ENCODE results near the gene CAPN13.

CAPN13 gene

GRCh38 chr2:30807249-30807648 is at the start of gene CAPN13:
Gene CAPN13, minus strand, starts transcription at chr2:30807446. Its CDS starts 20,121 bp downstream, at chr2:30787325.
- in situ Hi-C loops (cut with HindIII; ENCODE audit: low sequenced_read_pairs), result no loop called here

GRCh38 chr2:30847841-30848240 is 40.6 kb upstream of the CAPN13 start:
- in situ Hi-C loops (cut with HindIII; ENCODE audit: low sequenced_read_pairs), result no loop called here

GRCh38 chr2:30847329-30847728 is 40.1 kb upstream of the CAPN13 start:
- in situ Hi-C loops (cut with HindIII; ENCODE audit: low sequenced_read_pairs), result no loop called here

- in situ Hi-C loops (cut with HindIII; ENCODE audit: low sequenced_read_pairs), result no loop called here
Measured at GRCh38 chr2:30828586-30828985, 21.3 kb upstream of the CAPN13 start.

- in situ Hi-C loops (cut with HindIII; ENCODE audit: low sequenced_read_pairs), result no loop called here
Measured at GRCh38 chr2:30826916-30827315, 19.7 kb upstream of the CAPN13 start.

GRCh38 chr2:30826481-30826880 is 19.2 kb upstream of the CAPN13 start:
- in situ Hi-C loops (cut with HindIII; ENCODE audit: low sequenced_read_pairs), result no loop called here

GRCh38 chr2:30823452-30823851 is 16.2 kb upstream of the CAPN13 start:
- in situ Hi-C loops (cut with HindIII; ENCODE audit: low sequenced_read_pairs), result loop anchor here (5.0 kb wide), 1 partner anchor 36 kb away; no protein-coding TSS in a partner anchor

- in situ Hi-C loops (cut with HindIII; ENCODE audit: low sequenced_read_pairs), result loop anchor here (5.0 kb wide), 1 partner anchor 35 kb away; no protein-coding TSS in a partner anchor
Measured at GRCh38 chr2:30821960-30822359, 14.7 kb upstream of the CAPN13 start.

GRCh38 chr2:30820381-30821055 is 13.3 kb upstream of the CAPN13 start:
- in situ Hi-C loops (cut with HindIII; ENCODE audit: low sequenced_read_pairs), result loop anchor here (5.0 kb wide), 1 partner anchor 33 kb away; no protein-coding TSS in a partner anchor

GRCh38 chr2:30809938-30810337 is 2.7 kb upstream of the CAPN13 start:
- in situ Hi-C loops (cut with HindIII; ENCODE audit: low sequenced_read_pairs), result no loop called here

GRCh38 chr2:30808695-30809094 is 1.4 kb upstream of the CAPN13 start:
- in situ Hi-C loops (cut with HindIII; ENCODE audit: low sequenced_read_pairs), result no loop called here

- in situ Hi-C loops (cut with HindIII; ENCODE audit: low sequenced_read_pairs), result no loop called here
Measured at GRCh38 chr2:30803281-30803680, 4.0 kb downstream of the CAPN13 start.

GRCh38 chr2:30802611-30803010 is 4.6 kb downstream of the CAPN13 start:
- in situ Hi-C loops (cut with HindIII; ENCODE audit: low sequenced_read_pairs), result no loop called here

- in situ Hi-C loops (cut with HindIII; ENCODE audit: low sequenced_read_pairs), result no loop called here
Measured at GRCh38 chr2:30801821-30802455, 5.3 kb downstream of the CAPN13 start.

GRCh38 chr2:30800159-30800558 is 7.1 kb downstream of the CAPN13 start:
- in situ Hi-C loops (cut with HindIII; ENCODE audit: low sequenced_read_pairs), result no loop called here

GRCh38 chr2:30799366-30799765 is 7.9 kb downstream of the CAPN13 start:
- in situ Hi-C loops (cut with HindIII; ENCODE audit: low sequenced_read_pairs), result no loop called here

GRCh38 chr2:30798536-30798991 is 8.7 kb downstream of the CAPN13 start:
- in situ Hi-C loops (cut with HindIII; ENCODE audit: low sequenced_read_pairs), result no loop called here

GRCh38 chr2:30797381-30798015 is 9.7 kb downstream of the CAPN13 start:
- in situ Hi-C loops (cut with HindIII; ENCODE audit: low sequenced_read_pairs), result no loop called here

- in situ Hi-C loops (cut with HindIII; ENCODE audit: low sequenced_read_pairs), result no loop called here
Measured at GRCh38 chr2:30796699-30797098, 10.5 kb downstream of the CAPN13 start.

GRCh38 chr2:30792521-30792920 is 14.7 kb downstream of the CAPN13 start:
- in situ Hi-C loops (cut with HindIII; ENCODE audit: low sequenced_read_pairs), result no loop called here

GRCh38 chr2:30790879-30791278 is 16.4 kb downstream of the CAPN13 start:
- in situ Hi-C loops (cut with HindIII; ENCODE audit: low sequenced_read_pairs), result no loop called here
